Activated CD4-positive, alpha-beta memory T cell treated with anti-CD3 and anti-CD28 coated beads, Interleukin-2, amount 10 ng/mL, durations not matched to agents 7 days and 5 days (primary cell): ENCODE measurements around the gene TEKT5. TPM values are rescaled to one million over a fixed set of nuclear protein-coding genes. Genes with fewer than 3 reads are reported as not detected.

Experiments
- CTCF ChIA-PET: fragments of 350-600 bp; sonication (Branson Sonifier 250); formaldehyde crosslinking; loops from one replicate; lab custom pipeline; 2021; ENCODE audit warnings: antibody characterized with exemption, inconsistent platforms; lab: Charles Lee
- POLR2A ChIA-PET: fragments of 350-600 bp; sonication (Branson Sonifier 250); formaldehyde crosslinking; loops from one replicate; lab custom pipeline; 2021; ENCODE audit warnings: antibody characterized with exemption; lab: Charles Lee
- DNase-seq: peaks from one replicate; pipeline ENCODE4 v3.0.0-alpha.2; 2020
- H3K27ac Mint-ChIP-seq: one replicate; pipeline ENCODE4 v1.8.0; 2021; ENCODE audit warnings: mild to moderate bottlenecking, mixed read lengths
- H3K27me3 Mint-ChIP-seq: one replicate; pipeline ENCODE4 v1.8.0; 2021; ENCODE audit warnings: mixed read lengths
- H3K36me3 Mint-ChIP-seq: one replicate; pipeline ENCODE4 v1.8.0; 2021; ENCODE audit warnings: low read depth, mixed read lengths
- H3K4me1 Mint-ChIP-seq: one replicate; pipeline ENCODE4 v1.8.0; 2021; ENCODE audit warnings: mixed read lengths
- H3K4me3 Mint-ChIP-seq: one replicate; pipeline ENCODE4 v1.8.0; 2021; ENCODE audit warnings: mild to moderate bottlenecking, mixed read lengths
- H3K9me3 Mint-ChIP-seq: one replicate; pipeline ENCODE4 v1.8.0; 2021; ENCODE audit warnings: mixed read lengths
- total RNA-seq, 2 experiments: library from RNA; stranded (reverse); gene quantifications; one replicate each; pipeline ENCODE4 v1.2.3, GENCODE V29; 2021

The TEKT5 gene
- total RNA-seq, 2 experiments from 2014 or later = not detected

DNA sequence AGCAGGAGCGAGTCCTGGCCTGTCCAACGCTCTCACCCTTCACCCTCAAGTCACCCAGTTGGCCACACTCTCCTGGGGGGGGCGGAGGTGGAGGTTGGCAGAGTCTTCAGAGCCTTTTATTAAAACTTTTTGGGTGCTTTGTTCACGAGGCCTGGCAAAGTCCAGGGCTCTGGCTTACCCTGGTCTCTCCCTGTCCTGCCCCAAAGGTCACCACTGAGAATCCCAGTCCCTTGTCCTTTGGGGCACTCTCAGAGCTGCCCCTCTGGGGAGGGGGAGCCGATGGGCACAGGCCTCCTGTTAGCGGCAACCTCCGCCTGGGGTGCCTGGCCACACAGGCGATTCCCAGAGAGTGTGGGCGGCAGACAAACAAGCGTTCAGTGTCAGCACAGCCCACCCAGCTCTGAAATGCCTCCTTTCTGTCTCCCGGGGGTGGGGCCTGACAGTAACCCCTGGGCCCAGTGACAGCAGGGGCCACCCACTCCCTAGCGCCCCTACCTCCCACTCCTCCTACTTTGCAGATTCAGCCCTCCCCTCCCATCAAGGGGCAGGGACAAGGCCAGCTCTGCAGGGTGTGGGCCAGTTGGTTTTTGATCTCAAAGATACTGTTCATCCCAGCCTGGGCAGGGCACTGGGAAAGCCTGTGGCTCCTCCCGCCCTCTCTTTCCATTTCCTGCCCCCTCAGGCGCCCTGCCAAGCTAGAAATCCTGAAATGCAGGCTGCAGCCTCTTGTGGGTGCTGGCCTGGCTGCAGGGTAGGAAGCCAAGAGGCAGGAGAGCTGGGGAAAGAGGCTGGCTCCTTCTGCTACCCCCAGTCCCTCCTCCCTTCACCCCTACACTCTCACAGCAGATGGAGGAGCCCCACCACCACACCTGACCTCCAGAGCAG is 77.7 kb downstream of the TEKT5 start:
- ChIA-PET POLR2A (no interaction called here), CTCF (no interaction called here)
- no peaks in the 10 kb centered on the region for H3K36me3 Mint-ChIP-seq
- H3K4me3 Mint-ChIP-seq = no peak overlapping the region
- peaks cover 16% of the 10 kb centered on the region for H3K27me3 Mint-ChIP-seq
- no peaks in the 10 kb centered on the region for H3K9me3 Mint-ChIP-seq
- H3K4me1 Mint-ChIP-seq = no peaks in the 10 kb centered on the region
- H3K27ac Mint-ChIP-seq = no peak overlapping the region
- no peak for DNase-seq

DNA sequence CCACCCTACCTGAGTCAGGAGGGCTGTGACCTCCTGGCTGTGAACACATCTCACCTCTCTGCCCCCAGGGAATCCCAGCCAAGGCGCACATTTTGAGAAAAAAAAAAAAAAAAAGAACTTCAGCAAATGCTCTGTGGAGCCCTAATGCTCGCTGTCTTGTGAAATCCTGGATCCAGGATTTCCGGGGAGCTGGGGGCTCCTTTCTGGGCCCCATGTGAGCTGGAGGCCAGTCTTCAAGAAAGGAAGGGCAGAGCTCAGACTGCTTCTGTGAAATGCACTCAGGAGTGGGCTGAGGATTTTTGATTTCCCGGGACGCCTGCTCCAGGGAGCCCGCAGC is 78.3 kb downstream of the TEKT5 start:
- H3K27ac Mint-ChIP-seq = no peak overlapping the region
- H3K36me3 Mint-ChIP-seq = no peaks in the 10 kb centered on the region
- no peaks in the 10 kb centered on the region for H3K4me1 Mint-ChIP-seq
- H3K27me3 Mint-ChIP-seq = peaks cover 16% of the 10 kb centered on the region
- POLR2A ChIA-PET = no interaction called here
- H3K9me3 Mint-ChIP-seq = no peaks in the 10 kb centered on the region
- no peak for DNase-seq
- CTCF ChIA-PET = no interaction called here
- H3K4me3 Mint-ChIP-seq = no peak overlapping the region

DNA sequence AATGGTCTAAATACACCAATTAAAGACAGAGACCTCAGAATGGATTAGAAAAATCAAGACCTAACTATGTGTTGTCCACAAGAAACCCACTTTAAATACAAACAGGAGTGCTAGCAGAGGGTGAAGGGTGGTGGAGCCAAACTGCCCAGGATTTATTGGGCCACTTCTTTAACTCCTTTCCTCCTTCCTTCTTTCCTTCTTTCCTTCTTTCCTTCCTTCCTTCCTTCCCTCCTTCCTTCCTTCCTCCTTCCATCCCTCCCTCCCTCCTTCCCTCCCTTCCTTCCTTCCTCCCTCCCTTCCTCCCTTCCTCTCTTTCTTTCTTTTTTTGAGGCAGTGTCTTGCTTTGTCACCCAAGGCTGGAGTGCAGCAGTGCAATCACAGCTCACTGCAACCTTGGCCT is 80.0 kb downstream of the TEKT5 start:
- no peaks in the 10 kb centered on the region for H3K9me3 Mint-ChIP-seq
- H3K27me3 Mint-ChIP-seq = peaks cover 14% of the 10 kb centered on the region
- no peaks in the 10 kb centered on the region for H3K4me1 Mint-ChIP-seq
- no peak overlapping the region for H3K27ac Mint-ChIP-seq
- no peak for DNase-seq
- POLR2A ChIA-PET = no interaction called here
- no peaks in the 10 kb centered on the region for H3K36me3 Mint-ChIP-seq
- CTCF ChIA-PET = no interaction called here
- no peak overlapping the region for H3K4me3 Mint-ChIP-seq

DNA sequence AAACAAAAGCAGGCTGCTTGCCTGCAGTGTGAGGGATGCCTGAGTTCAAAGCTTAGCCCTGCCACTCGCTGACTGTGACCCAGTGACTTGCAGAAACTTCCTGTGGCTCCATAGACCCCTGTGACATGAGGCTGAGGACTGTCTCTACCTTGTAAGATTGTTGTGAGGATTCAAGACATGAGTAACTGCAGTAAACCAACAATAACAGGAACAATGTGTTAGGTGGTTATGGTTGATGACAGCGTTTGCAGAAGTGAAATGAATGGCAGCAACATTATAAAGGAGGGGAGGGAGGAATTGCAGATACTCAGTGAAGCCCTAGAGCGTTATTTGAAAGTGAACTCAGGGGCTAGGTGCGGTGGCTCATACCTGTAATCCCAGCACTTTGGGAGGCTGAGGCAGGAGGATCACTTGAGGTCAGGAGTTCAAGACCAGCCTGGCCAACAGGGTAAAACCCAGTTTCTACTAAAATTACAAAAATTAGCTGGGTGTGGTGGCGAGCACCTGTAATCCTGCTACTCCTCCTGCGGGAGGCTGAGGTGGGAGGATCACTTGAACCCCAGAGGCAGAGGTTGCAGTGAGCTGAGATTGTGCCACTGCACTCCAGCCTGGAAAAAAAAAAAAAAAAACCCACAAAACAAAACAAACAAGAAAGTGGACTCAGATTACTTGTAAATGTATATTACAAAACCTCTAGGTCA is 80.8 kb downstream of the TEKT5 start:
- no peaks in the 10 kb centered on the region for H3K9me3 Mint-ChIP-seq
- H3K27me3 Mint-ChIP-seq = peaks cover 11% of the 10 kb centered on the region
- H3K4me1 Mint-ChIP-seq = no peaks in the 10 kb centered on the region
- no peak for DNase-seq
- no peak overlapping the region for H3K27ac Mint-ChIP-seq
- no peaks in the 10 kb centered on the region for H3K36me3 Mint-ChIP-seq
- ChIA-PET CTCF (no interaction called here), POLR2A (no interaction called here)
- H3K4me3 Mint-ChIP-seq = no peak overlapping the region

DNA sequence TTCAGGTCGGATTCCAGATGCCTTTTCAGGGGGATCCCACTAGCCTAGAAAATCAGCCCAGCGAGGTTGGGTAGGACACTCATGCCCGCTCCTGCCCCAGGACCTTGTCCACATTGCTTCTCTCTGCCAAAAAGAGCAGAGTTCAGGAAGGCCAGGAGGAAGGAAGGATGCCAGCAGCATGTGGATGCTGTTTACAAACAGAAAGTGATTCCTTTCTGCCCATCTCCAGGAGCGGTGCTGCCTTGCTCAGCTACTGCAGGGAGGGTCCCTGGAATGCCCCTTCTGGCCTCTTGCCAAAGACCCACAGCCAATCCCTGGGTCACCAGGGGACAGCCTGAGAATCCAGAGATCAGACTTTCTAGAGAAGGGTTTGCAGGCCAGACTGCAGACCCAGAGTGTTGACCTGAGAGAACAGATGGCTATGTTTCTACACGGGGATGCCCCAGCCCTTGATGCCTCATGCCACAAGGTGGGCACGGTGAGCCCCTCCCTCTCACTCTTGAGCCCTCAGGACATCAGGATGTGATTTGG is 82.0 kb downstream of the TEKT5 start:
- no peak overlapping the region for H3K4me3 Mint-ChIP-seq
- no peak for DNase-seq
- no peaks in the 10 kb centered on the region for H3K9me3 Mint-ChIP-seq
- H3K27ac Mint-ChIP-seq = no peak overlapping the region
- POLR2A ChIA-PET = no interaction called here
- CTCF ChIA-PET = no interaction called here
- no peaks in the 10 kb centered on the region for H3K36me3 Mint-ChIP-seq
- no peaks in the 10 kb centered on the region for H3K4me1 Mint-ChIP-seq
- H3K27me3 Mint-ChIP-seq = peaks cover 6% of the 10 kb centered on the region

DNA sequence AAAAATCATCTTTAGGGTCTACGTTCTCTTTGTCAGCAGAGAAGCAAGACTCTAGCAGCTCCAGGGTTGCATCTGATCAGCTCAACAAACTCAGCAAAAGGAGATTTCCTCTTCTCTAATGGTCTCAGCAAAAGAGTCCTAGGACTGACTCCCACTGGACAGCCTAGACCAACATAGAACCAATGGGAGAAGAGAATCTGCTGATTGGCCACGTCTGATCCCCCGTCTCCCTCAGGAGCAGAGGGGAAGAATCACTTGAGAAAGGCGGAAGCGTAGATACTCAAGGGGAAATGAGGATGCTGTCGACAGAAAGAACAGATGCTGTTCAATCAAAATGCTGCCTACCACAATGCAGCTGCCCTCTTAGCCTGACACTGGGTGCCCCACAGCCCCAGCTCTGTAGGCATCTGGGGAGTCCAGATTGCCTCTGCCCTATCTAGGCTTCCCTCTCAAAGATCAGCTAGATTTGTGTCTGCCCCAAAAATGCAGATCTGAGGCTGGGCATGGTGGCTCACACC is 82.8 kb downstream of the TEKT5 start:
- Mint-ChIP-seq H3K27ac (no peak overlapping the region), H3K4me3 (no peak overlapping the region), H3K9me3 (no peaks in the 10 kb centered on the region), H3K36me3 (no peaks in the 10 kb centered on the region), H3K27me3 (peaks cover 2% of the 10 kb centered on the region), H3K4me1 (no peaks in the 10 kb centered on the region)
- DNase-seq = no peak
- ChIA-PET POLR2A (no interaction called here), CTCF (no interaction called here)

DNA sequence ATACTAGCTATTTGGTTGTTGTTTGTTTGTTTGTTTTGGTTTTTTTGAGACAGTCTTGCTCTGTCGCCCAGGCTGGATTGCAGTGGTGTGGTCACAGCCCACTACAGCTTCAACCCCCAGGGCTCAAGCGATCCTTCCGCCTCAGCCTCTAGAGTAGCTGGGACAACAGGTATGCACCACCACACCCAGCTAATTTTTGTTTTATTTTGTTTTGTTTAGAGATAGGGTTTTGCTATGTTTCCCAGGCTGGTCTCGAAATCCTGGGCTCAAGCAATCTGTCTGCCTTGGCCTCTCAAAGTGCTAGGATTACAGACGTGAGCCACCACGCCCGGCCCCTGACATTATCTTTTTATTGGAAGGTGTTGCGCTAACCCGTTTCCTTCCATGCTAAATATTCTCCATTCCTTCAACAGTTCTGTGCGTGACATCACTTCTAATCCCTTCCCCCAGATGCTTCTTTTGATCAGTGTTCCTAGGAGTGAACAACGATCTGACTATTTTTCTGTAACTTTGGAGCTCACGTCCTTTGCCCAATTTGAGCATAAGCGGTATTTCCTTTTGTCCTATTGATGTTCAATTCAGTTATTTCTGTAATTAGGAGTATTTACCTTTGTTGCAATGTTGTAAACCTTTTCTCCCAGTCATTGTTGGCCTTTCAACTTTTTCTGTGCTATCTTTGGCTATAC is 84.1 kb downstream of the TEKT5 start:
- POLR2A ChIA-PET = no interaction called here
- no peaks in the 10 kb centered on the region for H3K9me3 Mint-ChIP-seq
- peaks cover 2% of the 10 kb centered on the region for H3K27me3 Mint-ChIP-seq
- H3K4me3 Mint-ChIP-seq = no peak overlapping the region
- no peaks in the 10 kb centered on the region for H3K4me1 Mint-ChIP-seq
- no peak overlapping the region for H3K27ac Mint-ChIP-seq
- CTCF ChIA-PET = no interaction called here
- no peaks in the 10 kb centered on the region for H3K36me3 Mint-ChIP-seq
- DNase-seq = no peak

DNA sequence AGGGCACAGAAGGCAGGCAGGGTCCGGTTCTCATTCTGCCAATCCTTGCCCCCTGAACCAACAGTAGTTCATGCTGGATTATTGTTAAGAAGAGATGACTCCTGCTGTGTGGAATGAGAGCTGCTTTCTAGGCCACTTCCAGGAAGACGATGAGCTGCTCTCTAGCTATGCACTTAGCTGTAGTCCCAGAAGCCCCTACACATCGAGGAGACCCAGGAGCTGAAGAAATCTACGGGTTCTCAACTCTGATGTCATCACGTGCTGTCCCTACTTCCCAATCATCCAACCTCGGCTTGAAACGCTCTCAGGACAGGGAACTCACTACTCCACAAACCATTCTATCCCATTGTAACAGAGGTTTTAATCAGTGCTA is 85.3 kb downstream of the TEKT5 start:
- H3K9me3 Mint-ChIP-seq = no peaks in the 10 kb centered on the region
- no peak overlapping the region for H3K4me3 Mint-ChIP-seq
- no peak for DNase-seq
- ChIA-PET POLR2A (no interaction called here), CTCF (no interaction called here)
- H3K36me3 Mint-ChIP-seq = no peaks in the 10 kb centered on the region
- H3K4me1 Mint-ChIP-seq = no peaks in the 10 kb centered on the region
- peaks cover 2% of the 10 kb centered on the region for H3K27me3 Mint-ChIP-seq
- no peak overlapping the region for H3K27ac Mint-ChIP-seq

DNA sequence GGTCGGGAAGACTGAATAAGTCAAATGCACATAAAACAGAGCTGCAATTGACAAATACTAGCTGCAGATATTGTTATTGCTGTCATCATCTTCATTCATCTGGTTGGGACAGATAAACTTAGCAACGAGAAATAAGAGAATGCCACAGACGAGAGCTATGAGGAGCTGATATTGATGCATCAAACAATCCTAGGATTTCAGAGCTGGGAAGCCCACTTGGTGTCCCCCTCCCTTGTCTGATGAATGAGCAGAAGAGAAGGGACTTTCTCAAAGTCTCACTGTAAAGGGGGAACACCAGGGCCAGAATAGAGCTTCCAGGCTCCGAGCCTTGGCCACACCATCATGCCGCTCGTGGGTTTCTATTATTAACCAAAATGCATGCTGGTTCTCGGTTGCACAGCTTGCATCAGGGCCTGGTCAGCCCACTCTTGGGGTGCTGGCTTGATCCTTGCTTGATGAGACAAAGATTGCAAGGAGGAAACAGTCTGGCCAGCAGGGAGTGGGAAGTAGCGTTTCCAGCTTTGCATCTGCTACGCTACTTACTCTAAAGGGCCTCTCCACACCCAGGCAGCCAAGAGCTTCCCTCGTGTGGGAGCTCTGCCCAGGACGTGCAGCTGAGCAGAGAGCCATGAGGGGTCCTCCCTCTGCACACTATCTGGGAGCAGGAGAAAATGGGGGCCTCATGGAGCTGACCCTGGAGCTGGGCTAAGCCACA is 85.9 kb downstream of the TEKT5 start:
- no peaks in the 10 kb centered on the region for H3K4me1 Mint-ChIP-seq
- CTCF ChIA-PET = interaction anchor here (1.3 kb wide), 1 partner anchor 11 kb away, joined by 3 read pairs; no protein-coding TSS in a partner anchor
- H3K9me3 Mint-ChIP-seq = no peaks in the 10 kb centered on the region
- H3K27me3 Mint-ChIP-seq = peaks cover 2% of the 10 kb centered on the region
- POLR2A ChIA-PET = no interaction called here
- DNase-seq = no peak
- no peak overlapping the region for H3K27ac Mint-ChIP-seq
- H3K36me3 Mint-ChIP-seq = no peaks in the 10 kb centered on the region
- H3K4me3 Mint-ChIP-seq = no peak overlapping the region

DNA sequence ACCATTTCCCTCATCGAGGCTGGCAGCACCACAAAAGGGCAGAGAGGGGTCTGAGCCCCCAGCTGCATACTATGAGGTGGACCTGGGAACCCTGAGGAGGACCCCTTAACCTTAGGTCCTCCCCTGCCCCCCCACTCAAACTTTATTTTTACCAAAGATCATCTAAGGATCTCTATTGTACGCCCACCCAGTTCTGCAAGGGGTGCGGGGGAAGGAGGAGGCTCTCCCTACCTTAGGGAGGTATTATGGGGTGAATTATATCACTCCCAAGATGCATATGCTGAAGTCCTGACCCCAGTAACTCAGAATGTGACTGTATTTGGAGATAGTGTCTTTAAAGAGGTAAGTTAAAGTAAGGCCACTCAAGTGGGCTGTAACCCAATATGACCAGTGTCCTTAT is 87.6 kb downstream of the TEKT5 start:
- Mint-ChIP-seq H3K36me3 (no peaks in the 10 kb centered on the region), H3K27me3 (peaks cover 2% of the 10 kb centered on the region), H3K4me1 (no peaks in the 10 kb centered on the region), H3K9me3 (no peaks in the 10 kb centered on the region), H3K27ac (no peak overlapping the region), H3K4me3 (no peak overlapping the region)
- no peak for DNase-seq
- ChIA-PET CTCF (interaction anchor here (1.3 kb wide), 1 partner anchor 12 kb away, joined by 3 read pairs; no protein-coding TSS in a partner anchor), POLR2A (no interaction called here)

DNA sequence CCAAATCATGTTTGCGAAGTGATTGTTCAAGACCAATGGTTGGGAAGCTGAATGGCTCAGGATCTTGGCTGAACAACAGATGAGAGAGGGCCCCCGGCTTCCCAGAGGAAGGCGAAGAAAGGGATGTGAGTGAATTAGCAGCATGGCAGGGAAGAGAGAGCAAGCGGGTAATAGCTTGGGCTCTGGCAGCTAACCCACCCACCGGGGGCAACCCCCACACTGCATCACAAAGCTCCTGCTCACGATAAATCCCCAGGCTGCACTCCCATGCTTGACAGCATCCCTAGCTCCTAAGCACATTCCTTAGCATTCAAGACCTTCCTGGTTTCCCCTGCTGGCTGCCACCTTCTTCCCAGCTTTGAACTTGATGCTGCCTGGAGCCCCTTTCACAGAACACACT is 88.1 kb downstream of the TEKT5 start:
- no peak overlapping the region for H3K4me3 Mint-ChIP-seq
- CTCF ChIA-PET = no interaction called here
- H3K27ac Mint-ChIP-seq = no peak overlapping the region
- no peaks in the 10 kb centered on the region for H3K9me3 Mint-ChIP-seq
- no peak for DNase-seq
- POLR2A ChIA-PET = no interaction called here
- H3K36me3 Mint-ChIP-seq = no peaks in the 10 kb centered on the region
- no peaks in the 10 kb centered on the region for H3K4me1 Mint-ChIP-seq
- H3K27me3 Mint-ChIP-seq = peaks cover 2% of the 10 kb centered on the region

DNA sequence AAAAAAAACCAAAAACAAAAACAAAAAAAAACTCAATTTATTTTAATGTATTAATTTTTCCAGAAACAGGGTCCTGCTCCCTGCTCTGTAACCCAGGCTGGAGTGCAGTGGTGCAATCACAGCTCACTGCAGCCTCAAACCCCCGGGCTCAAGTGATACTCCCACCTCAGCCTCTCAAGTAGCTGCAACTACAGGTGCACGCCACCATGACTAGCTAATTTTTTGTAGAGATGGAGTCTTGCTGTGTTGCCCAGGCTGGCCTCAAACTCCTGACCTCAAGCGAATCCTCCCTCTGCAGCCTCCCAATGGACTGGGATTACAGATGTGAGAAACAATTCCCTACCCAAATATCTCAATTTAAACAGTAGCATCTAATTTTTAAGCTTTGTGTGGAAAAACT is 89.1 kb downstream of the TEKT5 start:
- DNase-seq = no peak
- Mint-ChIP-seq H3K4me3 (no peak overlapping the region), H3K27me3 (peaks cover 2% of the 10 kb centered on the region), H3K4me1 (no peaks in the 10 kb centered on the region), H3K27ac (no peak overlapping the region), H3K36me3 (no peaks in the 10 kb centered on the region), H3K9me3 (no peaks in the 10 kb centered on the region)
- POLR2A ChIA-PET = no interaction called here
- CTCF ChIA-PET = no interaction called here
